ENCODE data around the gene PCDHGA2.
"Not testable (repeated sequence)": the region's sequence is repeated elsewhere in the genome, so short reads cannot be mapped to it uniquely, and the experiment has no call there.

DNA sequence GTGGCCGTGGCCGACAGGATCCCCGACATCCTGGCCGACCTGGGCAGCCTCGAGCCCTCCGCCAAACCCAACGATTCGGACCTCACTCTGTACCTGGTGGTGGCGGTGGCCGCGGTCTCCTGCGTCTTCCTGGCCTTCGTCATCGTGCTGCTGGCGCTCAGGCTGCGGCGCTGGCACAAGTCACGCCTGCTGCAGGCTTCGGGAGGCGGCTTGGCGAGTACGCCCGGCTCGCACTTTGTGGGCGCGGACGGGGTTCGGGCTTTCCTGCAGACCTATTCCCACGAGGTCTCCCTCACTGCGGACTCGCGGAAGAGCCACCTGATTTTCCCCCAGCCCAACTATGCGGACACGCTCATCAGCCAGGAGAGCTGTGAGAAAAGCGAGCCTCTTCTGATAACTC, 7.5 kb downstream of the PCDHGA2 start:
- TF ChIP-seq, protein P1, sequence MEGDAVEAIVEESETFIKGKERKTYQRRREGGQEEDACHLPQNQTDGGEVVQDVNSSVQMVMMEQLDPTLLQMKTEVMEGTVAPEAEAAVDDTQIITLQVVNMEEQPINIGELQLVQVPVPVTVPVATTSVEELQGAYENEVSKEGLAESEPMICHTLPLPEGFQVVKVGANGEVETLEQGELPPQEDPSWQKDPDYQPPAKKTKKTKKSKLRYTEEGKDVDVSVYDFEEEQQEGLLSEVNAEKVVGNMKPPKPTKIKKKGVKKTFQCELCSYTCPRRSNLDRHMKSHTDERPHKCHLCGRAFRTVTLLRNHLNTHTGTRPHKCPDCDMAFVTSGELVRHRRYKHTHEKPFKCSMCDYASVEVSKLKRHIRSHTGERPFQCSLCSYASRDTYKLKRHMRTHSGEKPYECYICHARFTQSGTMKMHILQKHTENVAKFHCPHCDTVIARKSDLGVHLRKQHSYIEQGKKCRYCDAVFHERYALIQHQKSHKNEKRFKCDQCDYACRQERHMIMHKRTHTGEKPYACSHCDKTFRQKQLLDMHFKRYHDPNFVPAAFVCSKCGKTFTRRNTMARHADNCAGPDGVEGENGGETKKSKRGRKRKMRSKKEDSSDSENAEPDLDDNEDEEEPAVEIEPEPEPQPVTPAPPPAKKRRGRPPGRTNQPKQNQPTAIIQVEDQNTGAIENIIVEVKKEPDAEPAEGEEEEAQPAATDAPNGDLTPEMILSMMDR (IDR thresholded peaks at IDR 0.05) = not testable (repeated sequence)
- not testable (repeated sequence) for TF ChIP-seq POLR2A, POLR2AphosphoS5 (IDR thresholded peaks at IDR 0.05)

All from prostate gland (tissue), 2 donors.